Urinary bladder (tissue), 4 donors: Measurements from ENCODE around the gene CDKL1. TPM values are rescaled to one million over a fixed set of nuclear protein-coding genes. Genes with fewer than 3 reads are reported as not detected.

Experiments used
- DNase-seq: peaks from one replicate; pipeline ENCODE4 v3.0.0-alpha.2; 2015; ENCODE audit errors: extremely low spot score
- H3K27ac ChIP-seq: one replicate; pipeline ENCODE4 v1.5.1; 2013; ENCODE audit warnings: low read depth, mild to moderate bottlenecking, moderate library complexity
- H3K36me3 ChIP-seq: one replicate; pipeline ENCODE4 v1.6.1; 2013; ENCODE audit warnings: mild to moderate bottlenecking, moderate library complexity; ENCODE audit not compliant: insufficient read depth
- H3K4me1 ChIP-seq: one replicate; pipeline ENCODE4 v1.6.1; 2013; ENCODE audit warnings: mild to moderate bottlenecking, moderate library complexity; ENCODE audit not compliant: insufficient read depth
- H3K4me3 ChIP-seq: one replicate; pipeline ENCODE4 v1.5.1; 2013; ENCODE audit warnings: low read depth, low read length
- WGBS: extraction: QIAGEN DNeasy Blood & Tissue Kit; methylation state at CpG from one replicate; pipeline ENCODE4 v1.1.7; 2013; 5-methylcytosine and 5-hydroxymethylcytosine counted together
- polyA plus RNA-seq: library from polyadenylated mRNA; stranded (reverse); fragments of 200-250 nt; gene quantifications from one replicate; pipeline ENCODE4 v1.2.3, GENCODE V29; 2013
- total RNA-seq: library from RNA; depleted of rRNA; stranded (reverse); fragments of >200 nt; gene quantifications from one replicate; pipeline ENCODE4 v1.2.3, GENCODE V29; 2014
- donor health status: healthy with polysubstance abuse.
- donor health status: healthy.

Gene CDKL1
- total RNA-seq, result 30.7 TPM
- 13.4 TPM for polyA plus RNA-seq

- under 1% methylated on average over 77 of the region's 77 CpGs for WGBS
- Histone ChIP-seq H3K36me3 (no peaks in the 10 kb centered on the region), H3K4me1 (no peaks in the 10 kb centered on the region), H3K27ac (peak within 1 kb of the TSS; percentile 85), H3K4me3 (peak within 1 kb of the TSS; percentile 56)
- no peak for DNase-seq
Measured at GRCh38 chr14:50396631-50397389, at the start of gene CDKL1. Gene CDKL1, minus strand, starts transcription at chr14:50396881. Its CDS starts 1,013 bp downstream, at chr14:50395868.

- Histone ChIP-seq H3K4me3 (no peak overlapping the region), H3K4me1 (no peaks in the 10 kb centered on the region), H3K27ac (no peak overlapping the region), H3K36me3 (no peaks in the 10 kb centered on the region)
- no peak for DNase-seq
Measured at GRCh38 chr14:50434528-50434927, 37.8 kb upstream of the CDKL1 start.

GRCh38 chr14:50432131-50432530, 35.5 kb upstream of the CDKL1 start:
- DNase-seq, result no peak
- Histone ChIP-seq H3K4me3 (no peak overlapping the region), H3K4me1 (no peaks in the 10 kb centered on the region), H3K27ac (no peak overlapping the region), H3K36me3 (no peaks in the 10 kb centered on the region)
- WGBS, result 95% methylated on average over 1 of the region's 1 CpG

GRCh38 chr14:50425816-50426215, 29.1 kb upstream of the CDKL1 start:
- DNase-seq, result no peak
- H3K4me3 ChIP-seq, result no peak overlapping the region
- no peaks in the 10 kb centered on the region for H3K4me1 ChIP-seq
- WGBS, result 65% methylated on average over 3 of the region's 3 CpGs
- H3K36me3 ChIP-seq, result no peaks in the 10 kb centered on the region
- no peak overlapping the region for H3K27ac ChIP-seq

GRCh38 chr14:50425105-50425504, 28.4 kb upstream of the CDKL1 start:
- Histone ChIP-seq H3K27ac (no peak overlapping the region), H3K4me3 (no peak overlapping the region), H3K36me3 (no peaks in the 10 kb centered on the region), H3K4me1 (no peaks in the 10 kb centered on the region)
- no peak for DNase-seq
- WGBS, result 90% methylated on average over 2 of the region's 2 CpGs

- no peak overlapping the region for H3K4me3 ChIP-seq
- WGBS, result 97% methylated on average over 3 of the region's 3 CpGs
- H3K36me3 ChIP-seq, result no peaks in the 10 kb centered on the region
- H3K4me1 ChIP-seq, result no peaks in the 10 kb centered on the region
- H3K27ac ChIP-seq, result no peak overlapping the region
- no peak for DNase-seq
Measured at GRCh38 chr14:50423529-50423928, 26.8 kb upstream of the CDKL1 start.

GRCh38 chr14:50421499-50421898, 24.8 kb upstream of the CDKL1 start:
- 83% methylated on average over 7 of the region's 7 CpGs for WGBS
- H3K4me3 ChIP-seq, result no peak overlapping the region
- H3K27ac ChIP-seq, result no peak overlapping the region
- DNase-seq, result no peak
- H3K4me1 ChIP-seq, result no peaks in the 10 kb centered on the region
- H3K36me3 ChIP-seq, result peaks cover 2% of the 10 kb centered on the region

- Histone ChIP-seq H3K36me3 (peaks cover 2% of the 10 kb centered on the region), H3K4me1 (no peaks in the 10 kb centered on the region), H3K4me3 (no peak overlapping the region), H3K27ac (no peak overlapping the region)
- DNase-seq, result no peak
- WGBS, result over 99% methylated on average over 2 of the region's 2 CpGs
Measured at GRCh38 chr14:50417853-50418252, 21.2 kb upstream of the CDKL1 start.

GRCh38 chr14:50410921-50411320, 14.2 kb upstream of the CDKL1 start:
- Histone ChIP-seq H3K27ac (no peak overlapping the region), H3K4me1 (no peaks in the 10 kb centered on the region), H3K36me3 (no peaks in the 10 kb centered on the region), H3K4me3 (no peak overlapping the region)
- 62% methylated on average over 1 of the region's 1 CpG for WGBS
- DNase-seq, result no peak

GRCh38 chr14:50410071-50410470, 13.4 kb upstream of the CDKL1 start:
- no peak overlapping the region for H3K4me3 ChIP-seq
- H3K27ac ChIP-seq, result no peak overlapping the region
- WGBS, result 45% methylated on average over 3 of the region's 3 CpGs
- no peaks in the 10 kb centered on the region for H3K36me3 ChIP-seq
- no peaks in the 10 kb centered on the region for H3K4me1 ChIP-seq
- DNase-seq, result no peak

GRCh38 chr14:50407111-50407812, 10.6 kb upstream of the CDKL1 start:
- H3K4me1 ChIP-seq, result no peaks in the 10 kb centered on the region
- WGBS, result 49% methylated on average over 6 of the region's 6 CpGs
- H3K4me3 ChIP-seq, result no peak overlapping the region
- H3K36me3 ChIP-seq, result no peaks in the 10 kb centered on the region
- DNase-seq, result no peak
- no peak overlapping the region for H3K27ac ChIP-seq

- Histone ChIP-seq H3K4me3 (no peak overlapping the region), H3K36me3 (no peaks in the 10 kb centered on the region), H3K4me1 (no peaks in the 10 kb centered on the region), H3K27ac (no peak overlapping the region)
- no peak for DNase-seq
Measured at GRCh38 chr14:50403419-50403818, 6.7 kb upstream of the CDKL1 start.

- WGBS, result 52% methylated on average over 1 of the region's 1 CpG
- H3K36me3 ChIP-seq, result no peaks in the 10 kb centered on the region
- no peak overlapping the region for H3K4me3 ChIP-seq
- H3K27ac ChIP-seq, result no peak overlapping the region
- no peak for DNase-seq
- H3K4me1 ChIP-seq, result no peaks in the 10 kb centered on the region
Measured at GRCh38 chr14:50402965-50403364, 6.3 kb upstream of the CDKL1 start.

- H3K4me3 ChIP-seq, result no peak overlapping the region
- DNase-seq, result no peak
- no peak overlapping the region for H3K27ac ChIP-seq
- H3K36me3 ChIP-seq, result no peaks in the 10 kb centered on the region
- 93% methylated on average over 2 of the region's 2 CpGs for WGBS
- H3K4me1 ChIP-seq, result no peaks in the 10 kb centered on the region
Measured at GRCh38 chr14:50400461-50400860, 3.8 kb upstream of the CDKL1 start.
